NCI-H2227 (cell line): ENCODE measurements around the gene CFAP43.
A peak's percentile ranks its signal among the peaks of the same experiment; 100 is the strongest.
"Not testable (repeated sequence)": the region's sequence is repeated elsewhere in the genome, so short reads cannot be mapped to it uniquely, and the experiment has no call there.

Experiments
- DNase-seq: peaks from one replicate; lab custom pipeline; 2025; ENCODE audit not compliant: unreplicated experiment; lab: John Stamatoyannopoulos, UW

CFAP43 gene

DNA sequence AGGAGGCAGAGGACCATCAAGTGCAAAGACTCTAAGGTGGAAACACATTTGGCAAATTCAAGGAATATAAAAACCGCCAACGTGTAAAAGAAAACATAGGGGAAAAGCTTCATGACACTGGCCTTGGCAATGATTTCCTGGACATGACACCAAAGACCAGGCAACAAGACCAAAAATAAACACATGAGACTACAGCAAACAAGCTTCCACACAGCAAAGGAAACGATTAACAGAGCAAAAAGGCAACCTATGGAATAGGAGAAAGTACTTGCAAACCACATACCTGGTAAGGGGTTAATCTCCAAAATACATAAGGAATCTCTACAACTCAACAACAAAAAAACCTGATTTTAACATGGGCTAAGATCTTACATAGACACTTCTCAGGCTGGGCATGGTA lies 26.0 kb upstream of the CFAP43 start:
- DNase-seq: no peak

DNA sequence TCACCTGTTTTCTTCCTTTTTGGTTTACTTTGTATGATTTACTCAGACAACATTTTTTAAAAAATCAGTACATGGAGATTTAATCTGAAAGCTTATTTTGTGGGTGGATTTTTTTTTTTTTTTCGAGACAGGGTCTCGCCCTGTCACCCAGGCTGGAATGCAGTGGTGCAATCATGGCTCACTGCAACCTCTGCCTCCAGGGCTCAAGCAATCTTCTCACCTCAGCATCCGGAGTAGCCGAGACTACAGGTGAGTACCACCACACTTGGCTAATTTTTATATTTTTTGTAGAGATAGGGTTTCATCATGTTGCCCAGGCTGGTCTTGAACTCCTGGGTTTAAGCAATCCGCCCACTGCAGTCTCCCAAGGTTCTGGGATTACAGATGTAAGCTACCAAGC lies 25.1 kb upstream of the CFAP43 start:
- DNase-seq: no peak

DNA sequence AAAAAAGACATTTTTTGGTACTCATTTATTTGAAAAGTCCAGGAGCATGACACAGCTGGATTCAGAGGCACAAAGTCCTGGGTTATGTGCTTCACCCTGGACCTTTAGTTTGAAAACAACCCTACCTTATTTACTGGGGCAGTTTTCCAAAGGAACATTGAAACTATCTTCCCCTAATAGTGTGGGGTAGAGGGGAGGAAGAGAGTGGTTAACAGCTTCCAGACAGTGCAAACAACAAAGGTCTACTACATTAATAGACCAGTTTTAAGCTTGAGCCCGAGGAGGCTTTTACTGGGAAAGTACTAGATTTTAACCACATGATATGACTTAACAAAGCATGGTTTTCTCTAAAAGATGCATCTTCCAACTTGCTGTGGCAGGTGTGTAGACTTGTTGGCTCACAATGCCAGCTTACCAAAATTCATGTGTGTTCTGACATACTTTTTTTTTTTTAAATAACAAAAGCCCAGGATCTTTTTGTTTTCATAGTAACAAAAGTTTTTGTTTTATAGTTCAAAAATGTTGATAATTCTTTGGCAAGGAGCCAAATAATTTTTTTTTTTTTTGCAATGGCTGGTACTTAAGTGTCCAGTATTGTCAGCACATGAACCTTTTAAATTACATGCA lies 24.3 kb upstream of the CFAP43 start:
- no peak for DNase-seq

DNA sequence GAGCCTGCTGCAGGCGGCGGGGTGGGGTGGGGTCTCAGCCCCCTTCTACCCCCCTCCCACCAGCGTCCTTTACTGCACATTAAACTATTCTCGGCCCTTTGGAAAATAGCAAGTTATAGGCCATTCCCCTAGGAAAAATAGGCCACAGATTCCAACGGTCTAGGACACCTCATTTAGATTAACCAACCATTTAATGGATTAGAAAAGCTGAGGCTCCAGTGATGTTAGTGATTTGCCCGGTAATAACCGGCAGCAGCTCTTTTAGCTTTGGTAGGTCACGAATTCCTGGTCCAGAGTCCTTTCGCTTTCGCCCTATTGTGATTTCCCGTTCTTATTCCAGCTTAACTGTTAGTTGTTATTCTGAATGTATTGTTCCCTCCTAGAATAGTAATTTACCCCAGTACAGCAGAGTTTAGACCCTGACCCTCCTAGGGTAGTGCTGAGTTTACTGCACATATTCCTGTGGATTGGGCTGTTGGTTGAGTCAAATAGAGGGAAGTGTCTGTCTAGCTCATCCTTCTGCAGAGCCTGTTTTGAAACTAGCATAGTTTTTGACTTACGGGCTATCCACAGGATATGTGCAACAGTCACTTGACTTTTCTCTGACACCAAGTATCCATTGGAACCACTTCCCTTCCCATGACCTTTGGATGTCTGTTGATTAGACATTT lies 23.3 kb upstream of the CFAP43 start:
- no peak for DNase-seq

DNA sequence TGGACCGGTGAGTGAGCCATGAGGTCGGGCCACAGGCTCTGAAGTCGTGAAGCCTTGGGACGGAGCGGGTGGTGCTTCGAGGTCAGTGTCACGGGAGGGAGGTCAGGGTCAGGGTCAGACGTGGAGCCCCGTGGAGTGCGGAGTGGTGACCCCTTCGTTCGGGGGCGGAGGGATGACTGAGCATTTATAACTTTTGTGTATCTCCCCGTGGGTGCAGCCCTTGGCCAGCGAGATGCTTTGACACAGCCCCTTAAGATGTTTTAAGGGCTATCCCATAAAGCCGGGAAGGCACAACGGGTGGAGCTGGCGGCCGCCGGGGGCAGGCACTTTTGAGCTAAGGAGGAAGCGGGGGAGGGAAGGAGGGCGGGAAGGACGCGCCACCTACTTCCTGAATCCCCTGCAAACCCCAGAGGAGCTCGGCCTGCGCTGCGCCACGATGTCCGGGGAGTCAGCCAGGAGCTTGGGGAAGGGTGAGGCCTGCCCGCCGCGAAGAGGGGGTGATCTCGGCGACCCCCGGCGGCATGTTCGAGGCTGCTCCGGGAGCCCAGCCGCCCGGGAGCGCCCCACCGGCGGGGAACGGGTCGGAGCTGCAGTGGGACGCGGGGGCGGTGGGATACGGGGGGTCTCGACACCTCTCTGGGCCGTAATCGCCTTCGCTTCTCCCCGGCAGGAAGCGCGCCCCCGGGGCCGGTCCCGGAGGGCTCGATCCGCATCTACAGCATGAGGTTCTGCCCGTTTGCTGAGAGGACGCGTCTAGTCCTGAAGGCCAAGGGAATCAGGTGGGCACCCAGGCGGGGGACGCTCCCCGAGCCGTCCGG lies 22.5 kb upstream of the CFAP43 start, which contains the start of gene GSTO1:
TSS of gene GSTO1 (plus strand) at position 400 of the 818 bp plus-strand sequence. CDS start at position 437, 37 bp downstream.
- DNase-seq: peak; percentile 32

DNA sequence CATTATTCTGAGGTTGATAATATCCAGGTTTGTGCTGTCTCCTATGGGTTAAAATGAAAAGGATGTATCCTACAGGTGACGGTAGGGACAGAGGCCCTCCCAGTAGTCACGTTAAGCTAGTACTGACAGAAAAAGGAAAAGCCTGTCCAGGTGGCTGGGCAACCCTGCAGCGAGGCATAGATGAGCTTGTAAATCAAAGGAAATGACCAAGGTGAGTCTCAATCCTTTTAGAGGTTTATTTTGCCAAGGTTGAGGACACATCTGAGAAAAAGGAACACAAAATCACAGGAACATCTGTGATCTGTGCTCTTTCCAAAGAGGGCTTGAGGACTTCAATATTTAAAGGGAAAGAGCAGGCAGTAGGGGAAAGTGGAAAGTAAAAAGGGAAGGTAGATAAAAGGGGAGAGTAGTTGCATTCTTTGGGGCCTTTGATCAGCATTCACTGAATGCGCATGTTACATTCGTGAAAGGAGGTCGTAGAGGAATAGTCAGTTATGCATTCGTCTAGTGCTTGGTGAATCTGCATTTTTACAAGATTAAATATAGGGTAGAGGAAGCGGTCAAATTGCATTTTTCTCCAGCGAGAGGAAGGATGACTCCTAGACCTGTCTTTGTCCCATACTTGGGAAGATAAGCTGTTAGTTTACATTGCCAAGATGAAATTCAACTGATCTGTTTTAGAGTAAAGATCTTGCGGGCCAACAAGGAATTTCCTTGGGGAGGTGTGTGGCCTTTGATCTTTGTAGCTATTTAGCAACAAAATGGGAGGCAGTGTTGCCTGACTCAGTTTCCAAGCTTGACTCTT lies 21.6 kb upstream of the CFAP43 start:
- no peak for DNase-seq

DNA sequence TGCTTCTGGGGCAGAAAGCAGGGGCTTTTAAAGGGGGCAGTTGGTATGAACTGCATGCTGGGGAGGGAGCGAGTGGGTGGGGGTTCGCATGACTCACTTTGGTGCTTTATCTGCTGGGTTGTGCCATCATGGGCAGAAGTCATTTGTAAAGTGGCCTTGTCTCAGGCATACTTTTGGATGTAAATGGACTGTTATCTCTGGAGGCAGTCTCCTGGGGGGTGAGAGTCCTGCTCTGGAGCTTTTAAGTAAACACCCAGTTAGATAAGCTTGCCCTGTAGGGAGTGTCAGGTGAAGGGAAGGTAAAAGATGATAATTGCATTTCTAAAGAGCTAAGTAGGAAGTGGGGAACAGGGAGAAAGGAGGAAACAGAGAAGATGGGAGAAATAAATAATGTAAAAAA lies 20.9 kb upstream of the CFAP43 start:
- no peak for DNase-seq

DNA sequence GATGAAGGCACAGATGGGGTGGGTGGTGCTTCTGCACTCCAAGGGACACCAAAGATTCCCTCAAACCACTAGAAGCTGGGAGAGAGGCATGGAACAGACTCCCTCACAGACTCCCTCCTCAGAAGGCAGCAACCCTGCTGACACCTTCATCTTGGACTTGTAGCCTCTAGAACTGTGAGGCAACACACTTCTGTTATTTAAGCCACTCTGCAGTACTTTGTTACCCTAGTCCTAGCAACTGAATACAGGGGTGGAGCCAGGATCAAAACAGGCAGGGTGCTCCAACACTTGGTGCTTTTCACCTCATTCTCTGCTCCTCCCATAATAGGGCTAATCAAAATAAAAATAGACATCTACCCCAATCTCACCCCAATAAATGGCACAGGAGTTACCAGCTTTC lies 20.2 kb upstream of the CFAP43 start:
- no peak for DNase-seq

DNA sequence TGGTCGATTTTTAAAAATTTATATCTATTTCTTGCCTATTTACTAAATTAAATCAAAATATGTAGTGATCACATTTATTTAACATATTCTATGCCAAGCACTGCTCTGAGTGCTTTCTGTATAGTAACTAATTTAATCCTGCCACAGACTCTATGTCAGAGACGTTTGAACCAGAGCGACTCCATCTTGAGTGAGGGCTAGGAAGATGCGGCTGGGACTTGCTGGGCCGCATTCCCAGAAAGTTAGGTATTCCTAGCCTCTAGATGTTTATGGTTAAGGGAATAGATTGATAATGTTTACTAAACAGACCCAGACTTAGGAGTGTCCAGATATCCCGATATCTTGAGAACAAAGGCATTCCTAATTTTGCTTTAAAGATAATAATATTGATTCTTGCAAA lies 19.3 kb upstream of the CFAP43 start:
- DNase-seq: no peak

DNA sequence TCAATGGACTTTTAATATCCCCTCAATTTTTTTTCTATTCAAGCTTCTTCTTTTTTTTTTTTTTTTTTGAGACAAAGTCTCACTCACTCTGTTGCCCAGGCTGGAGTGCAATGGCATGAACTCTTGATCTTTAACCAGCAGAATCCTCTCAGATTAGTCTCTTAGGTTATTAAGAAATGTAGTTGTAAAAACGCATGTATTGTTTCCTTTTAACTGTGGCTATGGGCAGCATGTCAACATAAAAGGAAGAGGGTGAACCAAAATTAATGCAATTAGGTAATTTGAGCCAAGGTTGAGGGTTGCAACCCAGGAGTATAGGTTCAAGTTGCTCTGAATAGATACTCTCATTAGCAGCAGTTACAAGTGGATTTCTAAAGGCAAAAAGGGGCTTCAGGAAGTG lies 18.2 kb upstream of the CFAP43 start:
- DNase-seq: no peak

DNA sequence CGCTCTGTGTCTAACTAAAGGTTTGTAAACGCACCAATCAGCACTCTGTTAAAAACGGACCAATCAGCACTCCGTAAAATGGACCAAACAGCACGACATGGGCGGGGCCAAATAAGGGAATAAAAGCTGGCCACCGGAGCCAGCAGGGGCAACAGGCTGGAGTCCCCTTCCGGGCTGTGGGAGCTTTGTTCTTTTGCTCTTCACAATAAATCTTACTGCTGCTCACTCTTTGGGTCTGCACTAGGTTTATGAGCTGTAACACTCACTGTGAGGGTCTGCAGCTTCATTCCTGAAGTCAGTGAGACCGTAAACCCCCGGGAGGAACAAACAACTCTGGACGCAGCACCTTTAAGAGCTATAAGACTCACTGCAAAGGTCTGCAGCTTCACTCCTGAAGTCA lies 16.8 kb upstream of the CFAP43 start:
- not testable (repeated sequence) for DNase-seq

DNA sequence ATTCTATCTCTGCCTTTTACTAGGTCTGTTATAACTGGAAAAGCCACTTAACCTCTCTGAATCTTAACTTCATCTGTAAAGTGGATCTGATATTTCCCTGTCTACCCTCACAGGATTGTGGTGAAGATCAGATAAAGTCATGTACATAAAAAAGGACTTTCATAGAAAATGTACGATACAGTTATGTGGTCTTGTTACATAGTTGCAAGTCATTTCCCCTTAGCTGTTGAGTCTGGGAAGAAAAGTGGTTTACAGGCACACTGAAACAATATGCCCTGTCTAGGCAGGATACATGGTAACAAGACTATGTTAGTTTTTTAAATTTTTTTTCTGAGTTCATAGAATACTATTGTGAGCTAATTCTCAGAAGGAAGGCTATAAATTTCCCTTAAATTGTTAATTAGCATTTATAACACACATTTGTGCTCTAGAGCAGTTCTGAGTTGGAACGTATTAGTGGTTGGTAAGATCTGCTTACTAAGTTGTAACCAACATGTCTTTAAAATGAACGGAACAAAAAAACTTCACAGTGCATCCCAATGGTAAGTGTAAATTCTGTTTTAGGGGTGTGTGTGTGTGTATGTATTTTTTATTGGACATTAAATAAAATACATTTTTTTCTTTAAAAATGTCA lies 15.5 kb upstream of the CFAP43 start:
- no peak for DNase-seq

DNA sequence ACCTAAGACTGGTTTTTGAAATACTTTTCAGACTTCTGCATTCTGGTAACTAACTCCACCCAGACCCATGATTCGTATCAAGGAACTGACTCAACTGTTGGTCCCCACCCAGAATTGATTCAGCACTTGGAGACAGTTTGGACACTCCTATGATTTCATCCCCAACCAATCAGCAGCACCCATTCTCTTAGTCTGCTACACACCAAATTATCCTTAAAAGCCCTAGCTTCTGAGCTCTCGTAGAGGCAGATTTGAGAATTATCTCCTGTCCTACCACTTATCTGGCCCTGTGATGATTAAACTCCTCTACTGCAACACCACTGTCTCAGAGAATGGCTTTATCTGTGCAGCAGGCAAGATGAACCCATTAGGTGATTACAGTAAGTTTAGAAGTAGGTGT lies 14.8 kb upstream of the CFAP43 start:
- no peak for DNase-seq

DNA sequence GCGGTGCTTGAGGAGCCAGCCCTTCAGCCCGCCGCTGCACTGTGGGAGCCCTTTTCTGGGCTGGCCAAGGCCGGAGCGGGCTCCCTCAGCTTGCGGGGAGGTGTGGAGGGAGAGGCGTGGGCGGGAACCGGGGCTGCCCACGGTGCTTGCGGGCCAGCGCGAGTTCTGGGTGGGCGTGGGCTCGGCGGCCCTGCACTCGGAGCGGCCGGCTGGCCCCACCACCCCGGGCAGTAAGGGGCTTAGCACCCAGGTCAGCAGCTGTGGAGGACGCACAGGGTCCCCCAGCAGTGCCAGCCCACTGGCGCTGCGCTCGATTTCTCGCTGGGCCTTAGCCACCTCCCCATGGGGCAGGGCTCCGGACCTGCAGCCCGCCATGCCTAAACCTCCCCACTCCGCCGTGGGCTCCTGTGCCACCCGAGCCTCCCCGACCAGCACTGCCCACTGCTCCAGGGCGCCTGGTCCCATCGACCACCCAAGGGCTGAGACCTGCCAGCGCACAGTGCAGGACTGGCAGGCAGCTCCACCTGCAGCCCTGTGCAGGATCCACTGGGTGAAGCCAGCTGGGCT lies 13.0 kb upstream of the CFAP43 start:
- DNase-seq: no peak

DNA sequence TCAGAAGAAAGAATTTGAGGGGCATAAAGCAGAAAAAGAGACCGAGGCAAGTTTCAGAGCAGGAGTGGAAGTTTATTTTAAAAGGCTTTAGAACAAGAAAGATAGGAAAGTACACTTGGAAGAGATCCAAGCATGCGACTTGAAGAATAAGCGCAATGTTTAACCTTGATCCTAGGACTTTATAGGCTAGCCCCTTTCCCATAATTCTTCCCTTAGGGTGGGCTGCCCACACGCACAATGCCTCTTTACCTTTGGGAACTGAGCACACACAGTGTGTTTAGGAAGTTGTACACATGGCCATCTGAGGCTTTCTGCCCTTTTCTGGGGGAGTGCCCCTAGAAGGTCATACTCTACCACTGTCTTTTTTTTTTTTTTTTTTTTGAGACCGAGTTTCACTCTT lies 11.3 kb upstream of the CFAP43 start:
- DNase-seq: no peak

DNA sequence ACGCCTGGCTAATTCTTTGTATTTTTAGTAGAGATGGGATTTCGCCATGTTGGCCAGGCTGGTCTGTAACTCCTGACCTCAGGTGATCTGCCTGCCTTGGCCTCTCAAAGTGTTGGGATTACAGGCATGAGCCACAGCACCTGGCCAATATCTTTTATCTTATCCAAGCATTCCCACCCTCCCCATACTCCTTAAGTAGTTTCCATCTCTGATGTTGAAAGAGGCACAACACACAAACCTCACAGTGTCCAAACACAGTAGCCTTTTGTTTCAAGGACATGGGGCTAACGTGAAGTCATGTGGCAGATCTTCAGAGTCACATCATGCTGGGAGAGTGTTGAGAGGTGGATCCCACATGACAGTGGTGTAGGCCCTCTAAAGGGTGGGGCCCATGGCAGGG lies 10.8 kb upstream of the CFAP43 start:
- not testable (repeated sequence) for DNase-seq

DNA sequence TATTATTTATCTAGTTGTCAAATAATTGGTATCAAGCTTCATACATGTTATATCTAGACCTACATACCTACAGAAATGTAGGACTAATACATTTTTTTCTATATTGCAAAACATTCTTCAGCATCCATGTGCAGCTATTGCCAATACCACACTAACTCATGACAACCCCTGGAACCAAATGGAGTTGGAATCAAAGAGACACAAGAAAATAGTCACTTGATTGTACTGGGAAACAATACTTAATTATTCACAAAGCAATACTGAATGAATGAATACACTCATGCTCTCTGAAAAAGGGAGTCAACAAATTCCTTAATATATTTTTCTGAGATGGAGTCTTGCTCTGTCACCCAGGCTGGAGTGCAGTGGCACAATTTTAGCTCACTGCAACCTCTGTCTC lies 10.4 kb upstream of the CFAP43 start:
- DNase-seq: no peak

DNA sequence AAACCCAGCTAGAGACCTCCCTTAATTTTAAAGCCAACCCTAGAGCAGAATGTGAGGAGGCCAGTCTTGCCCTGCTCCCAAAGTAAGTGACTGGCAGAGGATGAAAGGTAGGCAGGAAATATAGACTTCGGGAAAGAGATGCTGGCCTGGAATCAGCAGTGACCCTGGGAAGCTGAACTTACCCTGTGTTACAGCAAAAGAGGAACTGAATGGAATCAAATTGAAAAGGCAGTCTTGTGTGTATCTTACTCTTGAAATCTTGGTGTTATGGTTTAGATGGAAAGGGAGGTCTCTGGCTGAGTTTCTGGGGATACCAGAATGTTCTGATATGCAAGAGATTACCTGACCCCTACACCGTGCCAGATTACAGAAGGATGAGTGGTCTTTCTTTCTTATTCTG lies 7.9 kb upstream of the CFAP43 start:
- DNase-seq: no peak

DNA sequence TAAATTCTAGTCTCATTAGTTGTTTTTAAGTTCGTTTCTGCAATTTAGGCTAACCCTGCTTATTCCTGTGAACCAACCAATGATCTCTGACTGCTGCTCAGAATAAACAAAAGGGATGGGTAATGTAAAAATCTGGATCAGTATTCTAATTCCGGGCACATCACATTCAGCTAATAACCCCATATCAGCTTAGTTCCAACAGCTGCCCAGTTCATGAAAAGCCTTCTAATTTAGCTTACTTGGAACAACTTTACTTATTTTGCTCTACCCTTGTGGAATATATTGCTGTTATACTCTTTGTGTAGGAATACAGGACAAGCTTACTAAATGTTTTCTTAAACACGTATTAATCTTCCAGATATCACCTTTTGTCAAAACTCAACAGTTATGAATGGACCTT lies 3.6 kb upstream of the CFAP43 start:
- DNase-seq: no peak

DNA sequence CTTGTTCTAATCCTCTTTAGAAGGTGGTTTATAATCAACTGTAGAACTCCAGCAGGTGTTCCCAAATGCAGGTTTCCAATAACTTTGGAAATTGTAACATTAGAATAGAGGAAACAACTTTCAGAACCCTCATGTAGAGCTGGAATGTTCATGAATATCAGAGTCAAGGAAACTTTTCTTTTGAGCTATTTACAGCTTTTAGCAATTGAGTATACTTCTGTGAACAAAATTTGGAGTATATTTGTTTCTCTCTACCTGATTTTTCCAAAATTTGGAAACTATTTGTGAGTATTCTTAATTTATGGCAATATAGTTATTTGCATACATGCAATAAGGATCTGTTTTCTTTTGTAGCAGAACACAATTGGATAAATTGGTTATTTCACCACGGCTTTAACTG lies 2.8 kb upstream of the CFAP43 start:
- DNase-seq: no peak

DNA sequence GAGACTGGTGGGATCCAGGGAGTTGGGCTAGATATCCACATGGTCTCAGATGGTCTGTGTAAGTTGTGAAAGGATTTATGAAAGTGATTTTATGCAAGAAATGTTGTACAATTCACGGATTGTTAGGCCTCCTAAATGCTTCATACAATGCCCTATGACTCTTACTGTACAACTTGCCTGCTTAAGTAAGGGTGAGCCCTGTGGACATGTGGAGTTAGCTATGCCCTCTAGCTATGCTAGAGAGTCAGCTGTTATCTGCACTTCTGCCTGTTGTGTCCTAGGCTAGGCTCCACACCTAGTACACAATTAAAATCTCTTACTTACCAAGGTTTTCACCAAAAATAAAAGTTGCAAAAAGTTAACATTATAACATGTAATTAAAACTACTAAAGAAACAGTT lies 1.7 kb upstream of the CFAP43 start:
- DNase-seq: no peak
